Adrenal gland (tissue), 5 donors: ENCODE measurements around the gene IMMP2L.

ENCODE experiments used
- POLR2A ChIP-seq, 2 donors: fragments of 450-650 bp; IDR thresholded peaks; one replicate each; pipeline ENCODE4 v1.6.1; 2017; ENCODE audit warnings: antibody characterized with exemption in 2 of 2, mild to moderate bottlenecking in 2 of 2, moderate library complexity in 1 of 2
- TF ChIP-seq, protein P1 (sequence below), 6 experiments: fragments of 450-650 bp in 4 of 6; fragments of 200-600 bp in 2 of 6; sonication (generic) in 1 of 6; IDR thresholded peaks; 1 replicate in 5 of 6; 2 replicates in 1 of 6; pipeline versions ENCODE4 v1.5.1 to v1.8.0; 2016 to 2021; ENCODE audit warnings: antibody characterized with exemption in 6 of 6, mild to moderate bottlenecking in 2 of 6, moderate library complexity in 1 of 6
- donor health status: DM: no; HTN: no; CAD: no.

DNA sequence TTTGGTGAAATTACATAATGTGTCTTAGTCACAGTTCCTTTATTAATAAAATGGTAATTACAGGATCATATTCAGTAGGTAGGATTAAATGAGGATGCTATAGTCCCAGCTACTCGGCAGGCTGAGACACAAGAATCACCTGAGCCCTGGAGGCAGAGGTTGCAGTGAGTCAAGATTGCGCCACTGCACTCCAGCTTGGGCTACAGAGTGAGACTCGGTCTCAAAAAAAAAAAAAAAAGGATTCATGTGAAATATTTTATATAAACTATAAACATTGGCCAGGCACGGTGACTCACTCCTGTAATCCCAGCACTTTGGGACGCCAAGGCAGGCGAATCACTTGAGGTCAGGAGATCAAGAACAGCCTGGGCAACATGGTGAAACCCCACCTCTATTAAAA lies 197.9 kb downstream of the IMMP2L start:
- TF ChIP-seq, protein P1, sequence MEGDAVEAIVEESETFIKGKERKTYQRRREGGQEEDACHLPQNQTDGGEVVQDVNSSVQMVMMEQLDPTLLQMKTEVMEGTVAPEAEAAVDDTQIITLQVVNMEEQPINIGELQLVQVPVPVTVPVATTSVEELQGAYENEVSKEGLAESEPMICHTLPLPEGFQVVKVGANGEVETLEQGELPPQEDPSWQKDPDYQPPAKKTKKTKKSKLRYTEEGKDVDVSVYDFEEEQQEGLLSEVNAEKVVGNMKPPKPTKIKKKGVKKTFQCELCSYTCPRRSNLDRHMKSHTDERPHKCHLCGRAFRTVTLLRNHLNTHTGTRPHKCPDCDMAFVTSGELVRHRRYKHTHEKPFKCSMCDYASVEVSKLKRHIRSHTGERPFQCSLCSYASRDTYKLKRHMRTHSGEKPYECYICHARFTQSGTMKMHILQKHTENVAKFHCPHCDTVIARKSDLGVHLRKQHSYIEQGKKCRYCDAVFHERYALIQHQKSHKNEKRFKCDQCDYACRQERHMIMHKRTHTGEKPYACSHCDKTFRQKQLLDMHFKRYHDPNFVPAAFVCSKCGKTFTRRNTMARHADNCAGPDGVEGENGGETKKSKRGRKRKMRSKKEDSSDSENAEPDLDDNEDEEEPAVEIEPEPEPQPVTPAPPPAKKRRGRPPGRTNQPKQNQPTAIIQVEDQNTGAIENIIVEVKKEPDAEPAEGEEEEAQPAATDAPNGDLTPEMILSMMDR (IDR thresholded peaks at IDR 0.05): no peak
- no peak for TF ChIP-seq POLR2A (IDR thresholded peaks at IDR 0.05)
